ENCODE measurements around the gene PLEKHS1. TPM values are rescaled to one million over a fixed set of nuclear protein-coding genes. Genes with fewer than 3 reads are reported as not detected.

Gene PLEKHS1
- total and polyA plus RNA-seq, 8 donors = 6.0 to 44.6 (median 16.1) TPM

DNA sequence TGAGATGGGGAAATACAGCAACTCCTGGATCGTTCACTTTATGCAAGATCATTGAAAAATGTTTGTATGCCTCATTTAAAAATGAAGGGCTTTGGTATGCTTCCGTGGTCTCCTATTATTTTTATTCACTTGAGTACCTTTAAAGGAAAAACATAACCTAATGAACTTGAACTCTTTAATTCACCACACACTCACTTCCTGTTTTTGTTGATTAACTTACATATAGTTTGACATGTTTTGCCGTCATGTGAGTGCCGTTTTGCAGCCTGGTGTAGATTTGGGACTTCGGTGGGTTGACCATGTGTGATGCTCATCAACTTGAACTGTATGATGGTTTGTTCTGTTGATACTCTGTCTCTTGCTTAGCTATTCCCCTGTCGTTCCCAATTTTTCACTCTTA lies 42.8 kb upstream of the PLEKHS1 start:
- H3K27me3 ChIP-seq = no peaks in the 10 kb centered on the region
- H3K9me3 ChIP-seq = no peaks in the 10 kb centered on the region
- intact Hi-C loops (cut with DNase I) = loop anchor here in 2 of 3 donors (5.0 to 10.0 kb wide), 2 partner anchors 394 to 396 kb away; no protein-coding TSS in a partner anchor
- 90 to 91% methylated on average over 6 of the region's 6 CpGs for WGBS, 2 donors
- DNase-seq = no peak
- ATAC-seq = no peak
- peaks cover 8 to 28% (median 27%) of the 10 kb centered on the region in 3 donors for H3K4me1 ChIP-seq
- no peak overlapping the region for H3K4me3 ChIP-seq
- H3K27ac ChIP-seq = peak overlapping the region in 2 of 4 donors; percentile 55 to 58
- TF ChIP-seq, protein P1, sequence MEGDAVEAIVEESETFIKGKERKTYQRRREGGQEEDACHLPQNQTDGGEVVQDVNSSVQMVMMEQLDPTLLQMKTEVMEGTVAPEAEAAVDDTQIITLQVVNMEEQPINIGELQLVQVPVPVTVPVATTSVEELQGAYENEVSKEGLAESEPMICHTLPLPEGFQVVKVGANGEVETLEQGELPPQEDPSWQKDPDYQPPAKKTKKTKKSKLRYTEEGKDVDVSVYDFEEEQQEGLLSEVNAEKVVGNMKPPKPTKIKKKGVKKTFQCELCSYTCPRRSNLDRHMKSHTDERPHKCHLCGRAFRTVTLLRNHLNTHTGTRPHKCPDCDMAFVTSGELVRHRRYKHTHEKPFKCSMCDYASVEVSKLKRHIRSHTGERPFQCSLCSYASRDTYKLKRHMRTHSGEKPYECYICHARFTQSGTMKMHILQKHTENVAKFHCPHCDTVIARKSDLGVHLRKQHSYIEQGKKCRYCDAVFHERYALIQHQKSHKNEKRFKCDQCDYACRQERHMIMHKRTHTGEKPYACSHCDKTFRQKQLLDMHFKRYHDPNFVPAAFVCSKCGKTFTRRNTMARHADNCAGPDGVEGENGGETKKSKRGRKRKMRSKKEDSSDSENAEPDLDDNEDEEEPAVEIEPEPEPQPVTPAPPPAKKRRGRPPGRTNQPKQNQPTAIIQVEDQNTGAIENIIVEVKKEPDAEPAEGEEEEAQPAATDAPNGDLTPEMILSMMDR (IDR thresholded peaks at IDR 0.05) = no peak
- H3K36me3 ChIP-seq = no peaks in the 10 kb centered on the region
- no peak for FAIRE-seq

- 60 to 64% methylated on average over 8 of the region's 8 CpGs for WGBS, 2 donors
- Histone ChIP-seq H3K4me1 (peaks cover 8 to 28% (median 27%) of the 10 kb centered on the region in 3 donors), H3K27me3 (no peaks in the 10 kb centered on the region), H3K27ac (peak overlapping the region in 2 of 4 donors; percentile 55 to 58), H3K36me3 (no peaks in the 10 kb centered on the region), H3K4me3 (no peak overlapping the region), H3K9me3 (no peaks in the 10 kb centered on the region)
- intact Hi-C loops (cut with DNase I) = loop anchor here in 2 of 3 donors (5.0 to 10.0 kb wide), 2 partner anchors 393 to 395 kb away; no protein-coding TSS in a partner anchor
- no peak for DNase-seq
- ATAC-seq = peak in 2 of 4 donors; percentile 10 to 14
- TF ChIP-seq, protein P1 (IDR thresholded peaks at IDR 0.05) = no peak
- FAIRE-seq = no peak
These were observed 42.2 kb upstream of the PLEKHS1 start for GRCh38 chr10:113709221-113709838.

GRCh38 chr10:113711142-113711541 lies 40.3 kb upstream of the PLEKHS1 start:
- FAIRE-seq (no peak), DNase-seq (no peak), ATAC-seq (peak; percentile 14 to 57 (median 32))
- no peaks in the 10 kb centered on the region for H3K9me3 ChIP-seq
- TF ChIP-seq, protein P1 (IDR thresholded peaks at IDR 0.05) = no peak
- H3K27ac ChIP-seq = peak overlapping the region in 3 of 4 donors; percentile 38 to 58 (median 55)
- peaks cover 0 to 21% (median 16%) of the 10 kb centered on the region in 3 donors for H3K4me1 ChIP-seq
- intact Hi-C loops (cut with DNase I) = no loop called here
- no peaks in the 10 kb centered on the region for H3K27me3 ChIP-seq
- WGBS, 2 donors = 44 to 45% methylated on average over 2 of the region's 2 CpGs
- no peak overlapping the region for H3K4me3 ChIP-seq
- no peaks in the 10 kb centered on the region for H3K36me3 ChIP-seq

DNA sequence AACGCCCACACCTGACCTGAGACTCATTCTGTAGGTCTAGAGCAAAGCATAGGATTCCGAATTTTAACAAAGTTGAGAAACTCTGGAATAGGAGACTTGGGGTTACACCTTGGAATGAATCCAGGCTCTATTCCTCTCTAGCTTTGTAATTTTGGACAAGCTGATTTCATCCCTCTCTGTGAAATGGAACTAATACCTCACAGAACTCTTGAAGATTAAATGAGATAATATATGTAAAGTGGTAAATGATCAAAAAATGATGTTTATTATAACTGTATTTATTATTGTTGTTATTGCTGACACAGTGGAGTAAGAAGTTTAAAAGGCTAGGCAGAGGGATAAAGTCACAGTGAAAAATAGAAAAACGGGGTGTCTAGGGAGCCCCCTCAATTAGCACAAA lies 39.5 kb upstream of the PLEKHS1 start:
- Histone ChIP-seq H3K4me3 (no peak overlapping the region), H3K9me3 (no peaks in the 10 kb centered on the region), H3K27me3 (no peaks in the 10 kb centered on the region), H3K4me1 (peaks cover 0 to 21% (median 10%) of the 10 kb centered on the region in 3 donors), H3K36me3 (no peaks in the 10 kb centered on the region), H3K27ac (peak overlapping the region in 3 of 4 donors; percentile 38 to 58 (median 55))
- DNase-seq (no peak), FAIRE-seq (no peak), ATAC-seq (no peak)
- WGBS, 2 donors = 89 to 95% methylated on average over 3 of the region's 3 CpGs
- TF ChIP-seq, protein P1 (IDR thresholded peaks at IDR 0.05) = no peak
- intact Hi-C loops (cut with DNase I) = no loop called here

All from pancreas (tissue), 10 donors.